Astrocyte of the spinal cord (primary cell): ENCODE measurements around the gene AFG3L2.

Source experiments
- DNase-seq: peaks from one replicate; pipeline ENCODE4 v3.0.0; 2011; ENCODE audit warnings: low read depth, low spot score
- H3K4me3 ChIP-seq: 2 replicates; pipeline ENCODE4 v1.5.1; 2011; ENCODE audit warnings: low read depth, mild to moderate bottlenecking, low read length, moderate library complexity
- CTCF ChIP-seq: IDR thresholded peaks from 2 replicates; pipeline ENCODE4 v1.5.1; 2012; ENCODE audit warnings: low read depth, mild to moderate bottlenecking, low read length, inconsistent platforms
- in situ Hi-C: cut with HindIII; loops from 2 replicates; pipeline ENCODE4 v1.10.0; 2017; ENCODE audit warnings: low sequenced_read_pairs

AFG3L2 gene

GRCh38 chr18:12408247-12408869, 31.3 kb upstream of the AFG3L2 start:
- peak overlapping the region; percentile 63 for H3K4me3 ChIP-seq
- in situ Hi-C loops = no loop called here
- DNase-seq = peak; percentile 42
- TF ChIP-seq CTCF = no peak

GRCh38 chr18:12406371-12407111, 29.5 kb upstream of the AFG3L2 start:
- in situ Hi-C loops = no loop called here
- no peak for DNase-seq

GRCh38 chr18:12405066-12405465, 28.0 kb upstream of the AFG3L2 start:
- no peak for DNase-seq
- in situ Hi-C loops = no loop called here
- no peak overlapping the region for H3K4me3 ChIP-seq
- no peak for TF ChIP-seq CTCF

More at GRCh38 chr18:12406371-12407111, 29.5 kb upstream of the AFG3L2 start:
- no peak overlapping the region for H3K4me3 ChIP-seq
- TF ChIP-seq CTCF = no peak

- peak; percentile 74 for DNase-seq
- no peak overlapping the region for H3K4me3 ChIP-seq
- in situ Hi-C loops = no loop called here
- TF ChIP-seq CTCF = no peak
Observed at GRCh38 chr18:12403601-12404506, 26.8 kb upstream of the AFG3L2 start.

- no peak overlapping the region for H3K4me3 ChIP-seq
- DNase-seq = no peak
- in situ Hi-C loops = no loop called here
- TF ChIP-seq CTCF = no peak
Observed at GRCh38 chr18:12401881-12402280, 24.9 kb upstream of the AFG3L2 start.

GRCh38 chr18:12399231-12399630, 22.2 kb upstream of the AFG3L2 start:
- TF ChIP-seq CTCF = no peak
- in situ Hi-C loops = no loop called here
- DNase-seq = no peak
- no peak overlapping the region for H3K4me3 ChIP-seq
